GM19238 (cell line): ENCODE results near the gene TRAF1.
A peak's percentile ranks its signal among the peaks of the same experiment; 100 is the strongest.

ENCODE experiments used
- DNase-seq: peaks from one replicate; pipeline ENCODE4 v3.0.0; 2011; ENCODE audit warnings: low spot score; ENCODE audit not compliant: insufficient read length

The TRAF1 gene

GRCh38 chr9:120890320-120891244, 36.0 kb downstream of the TRAF1 start:
- DNase-seq, result no peak

- DNase-seq, result no peak
Observed at GRCh38 chr9:120889606-120890271, 36.9 kb downstream of the TRAF1 start.

- no peak for DNase-seq
Observed at GRCh38 chr9:120888626-120889025, 38.0 kb downstream of the TRAF1 start.

- no peak for DNase-seq
Observed at GRCh38 chr9:120886490-120886967, 40.1 kb downstream of the TRAF1 start.

GRCh38 chr9:120885958-120886357, 40.6 kb downstream of the TRAF1 start:
- DNase-seq, result no peak

- DNase-seq, result no peak
Observed at GRCh38 chr9:120885457-120885856, 41.1 kb downstream of the TRAF1 start.

- DNase-seq, result no peak
Observed at GRCh38 chr9:120883608-120883996, 43.0 kb downstream of the TRAF1 start.

- no peak for DNase-seq
Observed at GRCh38 chr9:120882935-120883607, 43.5 kb downstream of the TRAF1 start.

GRCh38 chr9:120879446-120879845, 47.1 kb downstream of the TRAF1 start:
- DNase-seq, result no peak

GRCh38 chr9:120878188-120879130, 48.1 kb downstream of the TRAF1 start:
- DNase-seq, result no peak

GRCh38 chr9:120877276-120878034, 49.1 kb downstream of the TRAF1 start:
- DNase-seq, result peak; percentile 81

GRCh38 chr9:120876842-120877240, 49.8 kb downstream of the TRAF1 start, which contains the start of gene PHF19:
PHF19 (minus strand) TSS chr9:120877188; CDS start chr9:120874741, 2,447 bp downstream.
- peak; percentile 63 for DNase-seq

- peak; percentile 91 for DNase-seq
Observed at GRCh38 chr9:120875954-120876841, 50.4 kb downstream of the TRAF1 start.

GRCh38 chr9:120875643-120875953, 51.0 kb downstream of the TRAF1 start:
- no peak for DNase-seq

GRCh38 chr9:120875195-120875565, 51.4 kb downstream of the TRAF1 start:
- no peak for DNase-seq

GRCh38 chr9:120874226-120875194, 52.1 kb downstream of the TRAF1 start:
- no peak for DNase-seq

GRCh38 chr9:120873512-120873911, 53.1 kb downstream of the TRAF1 start:
- no peak for DNase-seq
